HepG2 (cell line): ENCODE data around the gene ANAPC2. TPM values are rescaled to one million over a fixed set of nuclear protein-coding genes. Genes with fewer than 3 reads are reported as not detected.
A peak's percentile ranks its signal among the peaks of the same experiment; 100 is the strongest.

ENCODE experiments used
- BORCS8-MEF2B ChIP-seq: sonication (generic); formaldehyde crosslinking; IDR thresholded peaks from 2 replicates; pipeline ENCODE4 v1.8.0; 2022; ENCODE audit warnings: mild to moderate bottlenecking, missing genetic modification reagents
- CREM ChIP-seq, 2 experiments: sonication (generic) in 1 of 2; formaldehyde crosslinking in 1 of 2; IDR thresholded peaks; 2 replicates each; pipeline versions ENCODE4 v1.4.0 to v1.6.1; 2016 to 2020; ENCODE audit warnings: antibody characterized with exemption in 1 of 2, mild to moderate bottlenecking in 1 of 2, missing genetic modification reagents in 1 of 2
- FOSL1 ChIP-seq: sonication (generic); formaldehyde crosslinking; IDR thresholded peaks from 2 replicates; pipeline ENCODE4 v1.9.0; 2021; ENCODE audit warnings: missing genetic modification reagents, borderline replicate concordance
- FOXK2 ChIP-seq: fragments of 450-650 bp; IDR thresholded peaks from 2 replicates; pipeline ENCODE4 v1.6.1; 2016
- GABPB1 ChIP-seq: IDR thresholded peaks from 2 replicates; pipeline ENCODE4 v1.6.1; 2016; ENCODE audit warnings: mild to moderate bottlenecking, missing genetic modification reagents, moderate library complexity, missing compliant biosample characterization
- IKZF4 ChIP-seq: sonication (generic); formaldehyde crosslinking; IDR thresholded peaks from 2 replicates; pipeline ENCODE4 v1.5.1; 2020; ENCODE audit warnings: borderline replicate concordance, mild to moderate bottlenecking, low read depth, missing genetic modification reagents; ENCODE audit errors: not compliant biosample characterization
- MAFG ChIP-seq: sonication (generic); formaldehyde crosslinking; IDR thresholded peaks from 2 replicates; pipeline ENCODE4 v1.5.1; 2020; ENCODE audit warnings: mild to moderate bottlenecking, missing genetic modification reagents
- MBD4 ChIP-seq: IDR thresholded peaks from 2 replicates; pipeline ENCODE4 v1.6.1; 2012; ENCODE audit warnings: low read length, inconsistent platforms, borderline replicate concordance
- MYPOP ChIP-seq: sonication (generic); formaldehyde crosslinking; IDR thresholded peaks from 2 replicates; pipeline ENCODE4 v1.8.1; 2023; ENCODE audit warnings: mild to moderate bottlenecking, moderate library complexity, missing genetic modification reagents
- PITX1 ChIP-seq: sonication (generic); formaldehyde crosslinking; IDR thresholded peaks from 2 replicates; pipeline ENCODE4 v1.5.1; 2020; ENCODE audit warnings: mild to moderate bottlenecking, missing genetic modification reagents
- SRSF1 ChIP-seq: fragments of 200-400 bp; formaldehyde crosslinking; optimal IDR thresholded peaks from 2 replicates; pipeline ENCODE3; 2017; ENCODE audit warnings: mild to moderate bottlenecking, low read depth, low read length, moderate library complexity
- TBP ChIP-seq: sonication (generic); formaldehyde crosslinking; IDR thresholded peaks from 2 replicates; pipeline ENCODE4 v1.5.0; 2020; ENCODE audit warnings: missing genetic modification reagents
- THAP7 ChIP-seq: sonication (generic); formaldehyde crosslinking; IDR thresholded peaks from 2 replicates; pipeline ENCODE4 v1.8.1; 2023; ENCODE audit warnings: mild to moderate bottlenecking, missing genetic modification reagents
- XBP1 ChIP-seq: sonication (generic); formaldehyde crosslinking; IDR thresholded peaks from 2 replicates; pipeline ENCODE4 v1.5.0; 2020; ENCODE audit warnings: missing genetic modification reagents
- ZBTB3 ChIP-seq: sonication (generic); formaldehyde crosslinking; IDR thresholded peaks from 2 replicates; pipeline ENCODE4 v1.4.0; 2020; ENCODE audit warnings: low read depth, mild to moderate bottlenecking, moderate library complexity, missing genetic modification reagents, borderline replicate concordance
- ZKSCAN5 ChIP-seq: sonication (generic); formaldehyde crosslinking; IDR thresholded peaks from 2 replicates; pipeline ENCODE4 v1.5.1; 2020; ENCODE audit warnings: mild to moderate bottlenecking, missing genetic modification reagents
- ZNF207 ChIP-seq: fragments of 450-650 bp; IDR thresholded peaks from 2 replicates; pipeline ENCODE4 v1.6.1; 2016; ENCODE audit warnings: antibody characterized with exemption, borderline replicate concordance
- ZNF780A ChIP-seq: sonication (generic); formaldehyde crosslinking; IDR thresholded peaks from 2 replicates; pipeline ENCODE4 v1.8.0; 2022; ENCODE audit warnings: mild to moderate bottlenecking, missing genetic modification reagents, moderate library complexity
- ZSCAN31 ChIP-seq: sonication (generic); formaldehyde crosslinking; IDR thresholded peaks from 2 replicates; pipeline ENCODE4 v1.5.0; 2020; ENCODE audit warnings: low read depth, mild to moderate bottlenecking, missing genetic modification reagents
- polyA plus RNA-seq, 8 experiments: library from polyadenylated mRNA; depleted of rRNA in 3 of 8; stranded (reverse) in 7 of 8; unstranded in 1 of 8; fragments of >200 nt; fragmentation: Illumina TruSeq in 4 of 8; extraction: Trizol in 4 of 8; gene quantifications; 2 replicates each; pipeline versions ENCODE4 v1.2.1 to v1.2.3, GENCODE V29; 2011 to 2016; ENCODE audit warnings: low read depth in 4 of 8, missing spikeins in 1 of 8, mixed read lengths in 1 of 8; ENCODE audit not compliant: insufficient read depth in 1 of 8
- total RNA-seq, 5 experiments: library from RNA; depleted of rRNA; stranded (reverse); fragments of >200 nt; fragmentation: Illumina TruSeq; extraction: Trizol; gene quantifications; 2 replicates each; pipeline ENCODE4 v1.2.3, GENCODE V29; 2016; ENCODE audit warnings: low read depth in 1 of 5
- TF ChIP-seq, protein P1 (sequence below): sonication (generic); formaldehyde crosslinking; IDR thresholded peaks from 2 replicates; pipeline ENCODE4 v1.4.0; 2020; ENCODE audit warnings: missing genetic modification reagents, borderline replicate concordance
- TF ChIP-seq, protein P2 (sequence below): sonication (generic); formaldehyde crosslinking; IDR thresholded peaks from 2 replicates; pipeline ENCODE4 v1.5.0; 2020; ENCODE audit warnings: missing genetic modification reagents
- TF ChIP-seq, protein P3 (sequence below): sonication (generic); formaldehyde crosslinking; IDR thresholded peaks from 2 replicates; pipeline ENCODE4 v1.8.0; 2022; ENCODE audit warnings: missing genetic modification reagents, mild to moderate bottlenecking, borderline replicate concordance

Gene ANAPC2
- total and polyA plus RNA-seq, 2 of the 13 experiments (the other 11 are each of a cell fraction or from before 2014, with no cell fraction given) = 12.3 to 15.4 TPM

DNA sequence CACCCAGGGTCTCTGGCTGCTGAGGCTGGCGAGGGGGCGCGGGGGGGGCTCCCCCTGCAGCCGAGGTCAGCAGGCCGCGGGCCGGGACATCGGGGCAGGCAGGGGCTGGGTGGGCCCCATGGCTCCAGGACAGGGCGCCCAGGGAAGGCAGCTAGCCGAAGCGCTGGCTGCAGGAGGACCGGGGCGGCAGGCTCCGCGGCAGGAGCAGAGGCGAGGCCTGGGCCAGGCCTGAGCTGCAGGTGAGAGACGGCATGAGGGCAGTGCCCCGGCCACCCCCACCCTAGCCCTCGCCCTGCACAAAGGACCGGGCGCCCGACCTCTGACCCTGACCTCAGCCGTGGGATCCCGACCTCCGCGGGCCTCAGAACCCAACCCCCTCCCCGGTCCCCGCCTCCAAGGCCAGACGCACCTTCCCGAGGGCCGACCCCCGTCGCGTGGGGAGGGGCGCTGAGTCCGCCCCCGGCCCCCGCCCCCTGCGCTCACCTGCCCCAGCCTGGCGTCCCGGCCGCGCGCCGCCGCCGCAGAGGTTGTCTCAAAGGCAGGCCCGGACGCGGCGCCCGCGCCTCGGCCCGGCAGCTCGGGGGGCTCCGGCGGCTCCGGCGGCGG lies 33.2 kb upstream of the ANAPC2 start (continued):
- TF ChIP-seq ZNF780A (CRISPR knock-in tag) (no peak), FOSL1 (no peak), CREM (IDR thresholded peaks at IDR 0.05) (no peak), CREM (CRISPR knock-in tag; IDR thresholded peaks at IDR 0.05) (no peak), THAP7 (CRISPR knock-in tag) (no peak), XBP1 (no peak), BORCS8-MEF2B (CRISPR knock-in tag) (no peak), ZNF207 (no peak), ZBTB3 (CRISPR knock-in tag) (no peak), PITX1 (CRISPR knock-in tag) (0 out of 2 replicates have a peak, but pooled peaks have one; percentile 27), TBP (CRISPR knock-in tag) (no peak), SRSF1 (peak; percentile 50), MBD4 (no peak), GABPB1 (peak; percentile 58; the same call in 1 of the 2 replicates), IKZF4 (no peak), ZKSCAN5 (CRISPR knock-in tag) (no peak), MAFG (CRISPR knock-in tag) (no peak), ZSCAN31 (CRISPR knock-in tag) (no peak), FOXK2 (no peak), MYPOP (CRISPR knock-in tag) (no peak)
- TF ChIP-seq, protein P1, sequence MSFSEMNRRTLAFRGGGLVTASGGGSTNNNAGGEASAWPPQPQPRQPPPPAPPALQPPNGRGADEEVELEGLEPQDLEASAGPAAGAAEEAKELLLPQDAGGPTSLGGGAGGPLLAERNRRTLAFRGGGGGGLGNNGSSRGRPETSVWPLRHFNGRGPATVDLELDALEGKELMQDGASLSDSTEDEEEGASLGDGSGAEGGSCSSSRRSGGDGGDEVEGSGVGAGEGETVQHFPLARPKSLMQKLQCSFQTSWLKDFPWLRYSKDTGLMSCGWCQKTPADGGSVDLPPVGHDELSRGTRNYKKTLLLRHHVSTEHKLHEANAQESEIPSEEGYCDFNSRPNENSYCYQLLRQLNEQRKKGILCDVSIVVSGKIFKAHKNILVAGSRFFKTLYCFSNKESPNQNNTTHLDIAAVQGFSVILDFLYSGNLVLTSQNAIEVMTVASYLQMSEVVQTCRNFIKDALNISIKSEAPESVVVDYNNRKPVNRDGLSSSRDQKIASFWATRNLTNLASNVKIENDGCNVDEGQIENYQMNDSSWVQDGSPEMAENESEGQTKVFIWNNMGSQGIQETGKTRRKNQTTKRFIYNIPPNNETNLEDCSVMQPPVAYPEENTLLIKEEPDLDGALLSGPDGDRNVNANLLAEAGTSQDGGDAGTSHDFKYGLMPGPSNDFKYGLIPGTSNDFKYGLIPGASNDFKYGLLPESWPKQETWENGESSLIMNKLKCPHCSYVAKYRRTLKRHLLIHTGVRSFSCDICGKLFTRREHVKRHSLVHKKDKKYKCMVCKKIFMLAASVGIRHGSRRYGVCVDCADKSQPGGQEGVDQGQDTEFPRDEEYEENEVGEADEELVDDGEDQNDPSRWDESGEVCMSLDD (CRISPR knock-in tag) = 0 out of 2 replicates have a peak, but pooled peaks have one; percentile 41
- TF ChIP-seq, protein P2, sequence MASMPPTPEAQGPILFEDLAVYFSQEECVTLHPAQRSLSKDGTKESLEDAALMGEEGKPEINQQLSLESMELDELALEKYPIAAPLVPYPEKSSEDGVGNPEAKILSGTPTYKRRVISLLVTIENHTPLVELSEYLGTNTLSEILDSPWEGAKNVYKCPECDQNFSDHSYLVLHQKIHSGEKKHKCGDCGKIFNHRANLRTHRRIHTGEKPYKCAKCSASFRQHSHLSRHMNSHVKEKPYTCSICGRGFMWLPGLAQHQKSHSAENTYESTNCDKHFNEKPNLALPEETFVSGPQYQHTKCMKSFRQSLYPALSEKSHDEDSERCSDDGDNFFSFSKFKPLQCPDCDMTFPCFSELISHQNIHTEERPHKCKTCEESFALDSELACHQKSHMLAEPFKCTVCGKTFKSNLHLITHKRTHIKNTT = no peak
- TF ChIP-seq, protein P3, sequence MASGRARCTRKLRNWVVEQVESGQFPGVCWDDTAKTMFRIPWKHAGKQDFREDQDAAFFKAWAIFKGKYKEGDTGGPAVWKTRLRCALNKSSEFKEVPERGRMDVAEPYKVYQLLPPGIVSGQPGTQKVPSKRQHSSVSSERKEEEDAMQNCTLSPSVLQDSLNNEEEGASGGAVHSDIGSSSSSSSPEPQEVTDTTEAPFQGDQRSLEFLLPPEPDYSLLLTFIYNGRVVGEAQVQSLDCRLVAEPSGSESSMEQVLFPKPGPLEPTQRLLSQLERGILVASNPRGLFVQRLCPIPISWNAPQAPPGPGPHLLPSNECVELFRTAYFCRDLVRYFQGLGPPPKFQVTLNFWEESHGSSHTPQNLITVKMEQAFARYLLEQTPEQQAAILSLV (CRISPR knock-in tag) = 0 out of 2 replicates have a peak, but pooled peaks have one; percentile 60
